ENCODE results near the gene UGDH.

GRCh38 chr4:39542611-39543012, 15.4 kb upstream of the UGDH start:
- TF ChIP-seq PPARA (CRISPR knock-in tag; IDR thresholded peaks at IDR 0.05; ENCODE audit: borderline replicate concordance) (no peak), ESRRG (CRISPR knock-in tag; IDR thresholded peaks at IDR 0.05) (no peak), SNAI2 (CRISPR knock-in tag; IDR thresholded peaks at IDR 0.05) (no peak), GLIS3 (CRISPR knock-in tag; IDR thresholded peaks at IDR 0.05) (no peak), TCF4 (CRISPR knock-in tag; IDR thresholded peaks at IDR 0.05; ENCODE audit: borderline replicate concordance) (no peak), RARB (CRISPR knock-in tag; IDR thresholded peaks at IDR 0.05) (no peak), ZFP30 (CRISPR knock-in tag; IDR thresholded peaks at IDR 0.05) (no peak), ZFP3 (CRISPR knock-in tag; IDR thresholded peaks at IDR 0.05) (no peak)
